ENCODE results near the gene EPX.

The EPX gene

DNA sequence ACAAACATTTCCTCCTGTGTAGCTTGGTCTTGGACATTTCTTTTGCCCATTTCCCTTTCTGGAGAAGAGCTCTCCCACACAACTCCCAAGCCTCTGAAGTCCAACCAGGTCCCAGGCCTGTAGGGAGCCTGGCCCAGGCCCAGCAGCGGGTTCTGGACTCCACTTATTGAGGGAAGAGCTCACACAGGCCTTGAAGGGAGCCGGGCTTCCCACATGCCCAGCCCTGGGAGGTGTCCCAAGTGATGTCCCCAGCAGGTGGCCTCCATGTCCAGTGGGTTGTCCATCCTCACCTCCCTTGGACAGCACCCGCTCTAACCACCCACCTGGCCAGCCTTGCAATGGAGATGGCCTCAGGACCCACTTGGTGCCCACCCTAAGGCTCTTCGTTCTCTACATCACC lies 5.9 kb upstream of the EPX start:
- DNase-seq: no peak

DNA sequence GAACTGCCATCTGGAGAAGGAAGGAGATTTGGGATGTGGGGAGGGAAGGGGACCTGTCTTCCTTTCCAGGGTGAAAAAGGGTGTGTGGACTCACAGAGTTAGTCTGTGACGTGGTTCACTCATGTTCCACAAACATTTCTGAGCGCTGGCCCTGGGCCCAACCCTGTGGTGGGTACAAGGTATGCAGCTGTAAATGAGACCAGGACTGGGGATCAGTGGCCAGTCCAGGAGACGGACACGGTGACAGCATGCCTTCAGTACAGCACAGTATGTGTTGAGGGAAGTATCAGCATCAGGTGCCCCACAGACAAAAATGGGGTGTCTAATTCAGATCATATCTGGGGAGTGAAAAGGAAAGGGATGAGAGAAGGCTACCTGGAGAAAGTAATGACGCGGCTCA lies 5.5 kb upstream of the EPX start:
- no peak for DNase-seq

DNA sequence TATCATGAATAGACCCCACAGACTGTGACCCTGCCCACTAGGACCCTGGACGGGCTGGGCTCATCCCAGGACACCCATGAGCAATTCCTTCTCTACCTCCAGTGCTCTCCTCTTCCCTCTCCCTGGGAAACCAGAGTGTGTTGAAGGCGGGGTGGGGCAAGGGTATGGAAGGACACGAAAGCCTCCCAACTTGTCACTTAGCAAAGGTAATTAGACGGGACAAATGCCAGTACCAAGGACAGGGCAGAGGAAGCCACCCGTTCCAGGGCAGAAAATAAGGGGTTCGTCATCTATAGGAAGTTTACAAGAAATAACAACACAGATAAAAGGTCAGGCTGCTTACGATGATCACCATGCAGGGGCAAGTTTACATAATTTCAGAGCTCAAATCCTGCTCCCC lies 4.9 kb upstream of the EPX start:
- no peak for DNase-seq

DNA sequence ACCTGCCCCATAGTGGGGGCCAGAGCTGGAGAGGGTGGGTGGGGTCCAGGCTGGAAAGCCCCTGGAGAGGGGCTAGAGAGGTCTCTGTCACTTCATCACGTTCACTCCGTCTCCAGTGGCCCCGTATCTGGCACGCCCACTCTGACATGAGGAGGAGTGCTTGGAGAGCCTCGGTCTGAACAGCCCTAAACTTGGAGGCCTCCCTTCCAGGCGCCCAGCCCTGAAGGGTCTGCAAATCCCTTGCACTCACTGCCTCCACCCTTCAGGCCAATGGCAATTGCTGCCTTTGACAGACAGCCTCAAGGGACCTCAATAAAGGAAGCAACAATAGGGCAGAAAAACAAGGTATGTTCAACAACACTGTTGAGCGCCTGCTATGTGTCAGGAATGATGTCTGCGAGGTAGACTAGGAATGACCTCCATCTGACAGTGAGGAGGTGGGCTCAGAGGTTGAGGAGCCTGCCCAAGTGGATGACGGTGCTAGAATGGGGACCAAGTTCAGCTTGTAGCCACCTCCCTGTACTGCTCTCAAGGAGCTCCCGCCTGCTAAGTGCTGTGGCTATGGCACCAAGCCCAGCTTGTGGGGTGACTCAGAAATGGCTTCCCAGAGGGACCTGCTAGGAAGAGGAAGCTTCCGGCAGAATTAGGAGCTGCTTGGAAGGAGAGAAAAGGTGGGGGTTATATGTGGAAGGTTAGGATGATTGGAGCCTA lies 2.9 kb upstream of the EPX start:
- no peak for DNase-seq

DNA sequence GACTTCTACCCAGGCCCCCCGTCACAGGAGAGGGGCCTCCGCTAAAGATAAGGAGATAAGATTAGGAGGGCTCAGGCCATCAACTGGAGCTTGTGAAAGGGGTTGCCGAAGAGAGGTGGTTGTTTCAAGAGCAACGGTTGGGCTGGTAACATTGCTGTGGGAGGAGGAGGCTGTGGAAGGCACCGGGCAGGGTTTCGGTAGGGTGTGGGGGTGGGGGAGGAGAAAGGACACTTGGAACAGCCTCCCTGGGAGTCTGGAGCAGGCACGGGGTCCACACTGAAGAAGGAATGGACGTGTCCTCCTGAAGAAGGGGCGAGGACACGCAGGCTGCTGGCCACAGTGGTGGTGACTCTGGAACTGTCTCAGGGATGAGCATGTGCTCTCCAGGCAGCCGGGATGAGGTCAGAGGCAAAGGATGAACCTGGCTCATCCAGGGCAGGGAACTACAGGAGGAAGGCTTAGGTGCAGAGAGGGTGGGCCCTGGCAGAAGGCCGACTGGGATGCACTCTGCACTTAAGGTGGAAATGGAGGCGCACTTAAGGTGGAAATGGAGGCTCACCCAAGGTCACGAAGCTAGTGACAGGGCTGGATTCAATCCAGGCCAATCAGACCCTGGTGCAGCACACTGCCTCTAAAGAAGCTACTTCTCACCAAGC lies 1.2 kb upstream of the EPX start:
- DNase-seq: no peak

DNA sequence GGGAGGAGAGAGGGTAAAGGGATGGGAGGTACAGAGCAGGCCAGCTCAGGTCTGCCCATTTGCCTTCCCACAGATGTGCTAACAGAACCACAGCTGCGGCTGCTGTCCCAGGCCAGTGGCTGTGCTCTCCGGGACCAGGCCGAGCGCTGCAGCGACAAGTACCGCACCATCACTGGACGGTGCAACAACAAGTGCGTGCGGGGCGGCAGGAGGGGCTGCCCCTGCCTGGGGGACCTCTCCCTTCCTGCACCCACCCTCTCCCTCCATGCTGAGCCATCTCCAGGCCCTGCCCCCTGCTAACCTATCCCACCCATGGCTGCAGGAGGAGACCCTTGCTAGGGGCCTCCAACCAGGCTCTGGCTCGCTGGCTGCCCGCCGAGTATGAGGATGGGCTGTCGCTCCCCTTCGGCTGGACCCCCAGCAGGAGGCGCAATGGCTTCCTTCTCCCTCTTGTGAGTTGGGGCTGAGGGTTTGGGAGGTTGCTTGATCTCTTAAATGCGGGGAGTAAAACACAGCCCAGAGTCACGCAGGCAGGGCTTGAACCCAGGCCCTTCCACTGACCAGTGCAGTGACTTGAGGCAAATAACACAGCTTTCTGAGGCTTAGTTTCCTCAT lies 1.2 kb downstream of the EPX start:
- DNase-seq: no peak

DNA sequence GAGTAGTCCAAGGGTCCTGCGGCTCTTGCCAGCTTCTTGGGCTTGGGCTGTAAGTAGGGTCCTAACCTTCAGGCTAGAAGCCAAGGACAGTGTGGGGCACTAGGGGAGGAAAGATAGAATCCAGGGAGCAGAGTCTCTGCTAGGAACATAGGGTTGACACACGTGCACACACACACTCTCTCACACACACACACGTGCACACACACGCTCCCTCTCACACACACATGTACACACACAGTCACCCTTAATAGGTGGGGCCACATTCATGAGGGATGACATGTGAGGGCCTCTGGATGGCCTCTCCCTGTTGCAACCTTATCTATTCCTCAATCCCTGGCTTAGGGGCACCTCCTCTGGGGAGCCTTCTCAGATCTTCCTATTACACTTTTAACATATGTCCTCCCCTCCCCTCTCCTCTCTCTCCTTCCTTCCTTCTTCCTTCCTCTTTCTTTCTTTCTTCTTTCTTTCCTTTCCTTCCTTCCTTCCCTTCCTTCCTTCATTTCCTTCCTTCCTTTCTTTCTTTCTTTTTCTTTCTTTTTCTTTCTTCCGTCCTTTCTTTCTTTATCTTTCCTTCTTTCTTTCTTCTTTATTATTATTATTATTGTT lies 3.1 kb downstream of the EPX start:
- DNase-seq: no peak

DNA sequence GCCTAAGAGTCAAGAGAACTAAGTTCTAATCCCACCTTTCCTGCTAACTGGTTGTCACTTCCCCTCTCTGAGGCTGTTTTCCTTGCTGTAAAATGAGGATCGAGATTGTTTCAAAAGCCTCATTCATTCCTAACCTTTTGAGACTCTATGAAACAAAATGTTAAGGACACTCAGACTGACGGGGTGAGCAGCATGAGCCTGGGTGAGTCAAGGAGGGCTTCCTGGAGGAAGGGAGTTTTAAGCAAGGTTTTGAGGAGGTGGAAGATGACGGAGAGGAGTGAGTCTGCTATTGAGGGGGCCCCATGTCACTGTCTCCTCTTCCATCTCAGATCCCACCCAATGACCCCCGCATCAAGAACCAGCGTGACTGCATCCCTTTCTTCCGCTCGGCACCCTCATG lies 4.1 kb downstream of the EPX start:
- DNase-seq: no peak

DNA sequence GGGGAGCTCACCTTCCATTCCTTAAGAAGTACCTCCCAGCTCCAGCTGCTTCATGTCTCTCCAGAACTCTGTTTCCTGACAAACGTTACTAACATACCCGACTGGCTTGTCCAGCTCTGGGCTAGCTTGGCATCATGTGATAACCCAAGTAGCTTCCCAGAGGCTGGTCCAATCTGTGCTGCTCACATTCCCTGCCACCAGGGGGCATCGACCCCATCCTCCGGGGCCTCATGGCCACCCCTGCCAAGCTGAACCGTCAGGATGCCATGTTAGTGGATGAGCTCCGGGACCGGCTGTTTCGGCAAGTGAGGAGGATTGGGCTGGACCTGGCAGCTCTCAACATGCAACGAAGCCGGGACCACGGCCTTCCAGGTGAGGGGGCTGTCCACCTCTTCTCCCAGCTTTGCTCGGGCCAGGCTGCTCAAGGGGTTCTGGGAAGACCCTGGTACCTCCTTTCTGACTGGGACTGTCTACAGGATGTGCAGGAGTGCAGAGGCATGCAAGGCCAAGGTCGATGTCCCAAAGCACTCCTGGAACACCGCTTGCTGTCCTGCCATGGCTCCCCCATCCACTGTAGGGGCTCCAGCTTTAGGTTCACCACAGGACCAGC lies 7.6 kb downstream of the EPX start:
- DNase-seq: peak; percentile 53 to 61

DNA sequence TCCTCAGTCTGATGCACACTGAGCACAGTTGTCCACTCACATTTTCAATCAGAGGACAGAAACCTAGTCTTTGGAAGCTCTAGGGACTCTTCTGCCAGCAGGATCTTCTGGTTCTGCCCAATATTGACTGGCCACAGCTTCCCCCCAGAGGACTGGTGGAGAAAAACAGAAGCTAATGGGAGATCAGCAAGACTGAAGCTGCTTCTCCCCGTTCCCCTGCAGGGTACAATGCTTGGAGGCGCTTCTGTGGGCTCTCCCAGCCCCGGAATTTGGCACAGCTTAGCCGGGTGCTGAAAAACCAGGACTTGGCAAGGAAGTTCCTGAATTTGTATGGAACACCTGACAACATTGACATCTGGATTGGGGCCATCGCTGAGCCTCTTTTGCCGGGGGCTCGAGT lies 10.3 kb downstream of the EPX start:
- no peak for DNase-seq

DNA sequence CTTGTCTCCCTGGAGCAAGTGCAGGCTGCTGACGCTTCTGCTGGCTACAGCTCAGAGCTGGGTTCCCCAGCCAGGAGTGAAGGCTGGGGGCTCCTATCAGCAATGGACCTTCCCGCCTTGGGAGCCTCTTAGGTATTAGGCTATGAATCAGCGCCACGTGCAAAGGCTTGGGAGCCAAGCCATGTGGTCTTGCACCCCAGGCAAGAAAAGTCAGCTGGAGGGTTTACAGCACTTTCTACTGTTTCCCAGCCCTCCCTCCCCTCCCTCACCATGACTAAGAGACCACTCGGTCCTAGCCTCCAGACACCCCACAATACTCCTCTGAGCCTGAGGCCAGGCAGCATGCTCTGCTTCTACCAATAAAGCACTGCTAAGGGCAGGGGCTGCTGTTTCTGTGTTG lies 12.3 kb downstream of the EPX start:
- no peak for DNase-seq

DNA sequence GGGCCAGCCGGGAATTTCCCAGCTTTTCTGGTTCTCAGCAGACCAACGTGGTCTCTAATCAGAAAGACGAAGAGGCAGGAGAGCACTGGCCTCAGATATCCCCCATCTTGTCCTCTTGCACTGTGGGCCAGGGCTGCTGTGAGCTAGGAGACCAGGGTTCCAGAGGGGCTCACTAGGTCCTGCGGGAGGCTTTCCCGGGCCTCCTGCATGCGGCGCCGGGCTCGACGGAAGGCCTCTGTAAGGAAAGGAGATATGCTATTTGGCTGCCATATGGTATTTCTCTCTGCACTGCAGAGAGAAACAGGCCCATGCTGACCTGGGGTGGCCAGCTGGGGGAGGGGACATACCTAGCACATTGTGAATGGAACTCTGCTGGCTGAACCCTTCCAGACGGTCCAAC lies 13.4 kb downstream of the EPX start:
- DNase-seq: no peak

DNA sequence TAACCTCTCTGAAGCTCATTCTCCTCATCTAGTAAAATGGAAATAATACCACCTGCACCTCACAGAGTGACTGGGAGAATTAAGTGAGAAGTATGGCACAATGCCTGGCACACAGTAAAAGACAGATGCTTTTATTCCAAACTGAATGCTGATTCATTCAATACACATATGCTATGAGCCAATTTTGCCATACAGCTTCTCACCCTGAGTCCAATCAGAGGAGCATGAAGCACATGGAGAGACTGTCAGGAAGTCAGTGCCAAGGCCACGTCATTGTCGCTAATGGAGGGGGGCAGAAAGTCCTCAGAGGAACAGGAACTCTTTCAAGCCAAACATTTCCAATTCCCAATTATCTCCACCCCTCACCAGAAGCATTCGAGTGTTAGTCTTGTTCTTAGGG lies 14.9 kb downstream of the EPX start:
- no peak for DNase-seq

DNA sequence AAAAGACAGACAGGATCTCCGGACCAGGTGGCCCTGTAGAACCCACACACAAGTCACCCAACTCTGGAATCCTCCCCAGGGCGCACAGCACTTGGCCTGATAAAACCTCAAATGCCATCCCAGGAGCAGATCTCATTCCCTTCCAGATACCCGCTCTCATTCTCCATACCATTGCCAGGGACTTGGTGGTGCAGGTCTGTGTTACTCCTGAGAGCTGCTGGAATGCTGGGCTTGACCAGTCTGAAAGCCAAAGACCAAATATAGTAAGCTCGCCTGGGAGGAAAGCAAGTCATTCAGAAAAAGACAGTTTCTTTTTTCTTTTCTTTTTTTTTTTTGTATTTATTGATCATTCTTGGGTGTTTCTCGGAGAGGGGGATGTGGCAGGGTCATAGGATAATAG lies 15.8 kb downstream of the EPX start:
- DNase-seq: no peak

DNA sequence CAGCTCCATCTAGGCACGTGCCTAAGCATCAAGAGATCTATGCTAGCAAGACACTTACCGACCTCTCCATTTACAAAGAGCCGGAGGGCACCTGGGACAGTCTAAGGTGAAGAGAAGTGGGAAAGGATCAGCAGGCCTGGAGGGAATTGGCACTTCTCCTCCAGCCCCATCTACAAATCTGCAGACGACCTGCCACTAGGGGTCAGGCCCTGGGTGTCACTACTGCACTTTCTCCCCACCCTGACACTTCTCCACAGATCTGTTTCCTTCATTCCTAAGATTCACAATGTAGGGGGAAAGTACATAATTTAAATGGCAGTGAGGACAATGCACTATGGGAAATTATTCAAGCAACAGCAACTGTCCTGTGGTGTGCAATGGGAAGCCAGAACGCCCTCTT lies 18.4 kb downstream of the EPX start:
- DNase-seq: no peak

DNA sequence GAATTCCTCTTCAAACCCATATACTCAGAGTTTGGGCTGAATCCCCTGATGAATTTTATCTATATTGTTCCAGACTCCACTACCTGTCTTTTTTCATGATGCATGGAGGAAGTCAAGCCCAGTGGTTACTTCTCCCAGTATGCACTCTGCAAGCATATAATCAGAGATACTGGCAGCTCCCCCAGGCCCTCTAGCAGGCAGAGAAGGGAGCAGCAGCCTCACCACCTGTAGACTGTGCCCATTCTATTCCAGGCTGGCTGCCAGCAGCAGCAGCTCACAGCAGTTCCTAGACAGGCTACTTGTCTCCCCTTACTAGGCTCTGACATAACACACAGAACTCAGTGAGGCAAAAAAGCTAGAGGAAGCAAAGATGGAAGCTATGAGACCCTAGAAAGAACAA lies 23.2 kb downstream of the EPX start:
- DNase-seq: no peak

DNA sequence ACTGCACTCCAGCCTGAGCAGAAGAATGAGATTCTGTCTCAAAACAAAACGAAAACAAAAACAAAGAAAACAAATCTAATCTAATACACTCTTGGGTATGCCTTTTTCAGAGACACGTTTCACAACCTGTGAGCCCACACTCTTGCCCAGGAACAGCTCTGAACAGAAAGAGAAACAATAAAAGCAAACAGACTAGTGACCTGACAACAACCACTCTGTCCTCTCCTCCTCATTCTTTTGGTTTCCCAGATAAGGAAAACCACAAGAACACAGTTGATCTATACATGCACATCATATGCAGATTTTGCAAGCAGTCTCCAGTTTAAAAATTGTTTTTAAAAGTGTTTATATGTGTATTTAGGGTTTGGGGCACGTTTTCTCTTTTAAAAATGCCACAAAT lies 25.2 kb downstream of the EPX start:
- DNase-seq: no peak

DNA sequence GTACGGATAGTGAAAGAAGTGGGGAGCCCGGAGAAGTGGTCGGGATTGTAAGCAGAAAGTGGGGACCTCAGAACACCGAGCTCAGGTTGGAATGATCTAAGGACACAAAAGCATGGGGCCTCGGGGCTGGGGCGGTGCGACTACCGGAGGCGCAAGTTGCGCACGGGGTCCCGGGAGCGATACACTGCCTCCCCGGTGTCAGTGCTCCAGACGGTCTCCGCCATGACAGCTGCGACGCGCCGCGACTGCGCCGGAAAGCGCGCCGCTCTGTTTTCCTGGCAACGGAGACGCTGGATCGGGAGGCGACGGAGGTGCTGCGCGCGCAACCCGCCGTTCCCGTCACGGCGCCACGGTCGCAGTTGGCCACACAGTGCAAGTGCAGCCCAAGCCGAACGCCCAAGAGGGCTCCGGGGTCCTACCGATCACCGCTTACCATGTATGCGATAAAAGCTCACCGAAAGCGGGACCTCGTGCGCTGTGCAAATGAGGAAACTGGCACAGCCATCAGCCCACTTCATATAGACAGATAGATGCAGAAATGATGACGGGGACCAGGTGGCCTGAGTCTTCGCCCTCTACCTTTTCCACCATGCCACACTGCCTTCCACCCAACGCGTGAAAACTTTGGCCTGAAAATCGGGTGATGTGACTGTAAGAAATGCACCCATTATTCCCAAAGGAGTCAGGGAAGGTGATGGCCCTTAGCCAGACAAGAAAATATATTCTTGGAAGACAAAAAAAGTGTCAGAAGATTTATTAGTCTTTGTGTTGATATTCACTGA lies 26.7 kb downstream of the EPX start, which contains the start of gene MKS1:
TSS of gene MKS1 (minus strand) at position 249 of the 782 bp plus-strand sequence. CDS start at position 224, 25 bp downstream.
- DNase-seq: peak; percentile 95 to 97

DNA sequence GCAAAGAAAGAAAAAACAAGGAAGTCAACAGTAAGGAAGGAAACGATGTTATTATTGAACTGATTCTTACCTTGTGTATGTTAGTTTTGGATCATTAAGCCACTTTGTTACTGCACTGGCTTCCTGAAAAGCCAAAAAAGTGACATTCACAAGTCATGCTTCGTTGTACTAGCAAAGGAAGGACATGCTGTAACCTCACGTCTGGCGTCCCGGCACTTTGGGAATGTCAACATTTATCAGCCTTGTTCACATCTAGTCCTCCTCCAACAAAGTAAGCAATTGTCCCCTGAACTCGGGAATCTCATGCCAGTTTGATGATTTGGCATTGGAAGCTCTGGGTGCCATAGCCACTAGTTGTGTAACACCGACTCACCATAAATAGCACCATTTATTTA lies 27.3 kb downstream of the EPX start:
- no peak for DNase-seq

DNA sequence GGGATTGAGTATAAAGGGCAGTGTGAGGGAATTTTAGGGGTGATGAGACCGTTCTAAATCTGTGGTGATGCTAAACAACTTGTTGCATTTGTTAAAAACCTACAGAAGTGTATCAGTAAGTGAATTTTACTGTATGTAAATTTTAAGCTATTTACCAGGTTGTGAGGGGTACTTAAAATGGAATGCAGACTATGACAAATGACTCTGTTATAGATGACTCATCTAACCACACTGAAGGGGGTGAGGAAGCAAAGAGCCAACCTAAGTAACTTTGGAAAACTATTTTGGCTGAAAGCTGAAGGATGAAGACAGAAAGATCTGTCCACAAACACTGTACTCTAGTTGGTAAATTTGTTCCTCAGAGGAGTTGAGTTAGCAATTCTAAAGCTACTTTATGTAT lies 31.8 kb downstream of the EPX start:
- DNase-seq: no peak

DNA sequence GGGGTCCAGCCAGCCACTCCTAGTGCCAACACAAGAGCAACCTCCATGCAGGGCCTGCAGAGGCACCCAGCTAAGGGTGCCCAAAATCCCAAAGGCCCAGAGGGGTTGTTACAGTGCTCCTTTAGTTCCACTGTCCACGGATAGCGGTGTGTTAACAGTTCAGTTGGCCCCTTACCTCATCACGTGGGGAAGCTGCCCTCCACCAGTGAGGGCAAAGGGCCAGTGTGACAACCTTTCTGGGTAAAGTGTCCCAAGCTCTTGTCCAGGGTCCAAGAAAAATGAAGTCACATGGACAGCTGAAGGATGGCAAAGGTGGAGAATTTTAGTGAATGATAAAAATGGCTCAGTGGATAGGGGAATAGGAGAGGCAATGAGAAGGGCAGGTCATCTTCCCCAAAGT lies 35.2 kb downstream of the EPX start:
- no peak for DNase-seq

DNA sequence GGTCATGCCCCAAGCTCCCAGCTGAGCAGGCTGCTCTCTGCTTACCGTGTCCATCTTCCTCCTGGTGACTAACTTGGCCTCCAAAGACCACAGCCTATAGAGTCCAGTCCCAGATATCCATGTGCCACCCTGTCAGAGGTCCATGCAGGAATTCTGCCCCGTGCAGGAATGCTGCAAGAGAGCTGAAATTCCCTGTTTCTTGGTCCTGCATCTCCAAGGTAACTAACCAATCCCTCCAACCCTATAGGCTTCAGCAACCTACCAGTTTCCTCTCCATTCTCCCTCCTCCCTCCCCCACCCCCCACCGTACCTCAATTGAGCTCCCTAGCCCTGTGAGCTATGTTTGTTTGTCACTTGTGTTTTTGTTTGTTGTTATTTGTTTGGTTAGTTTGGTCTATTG lies 36.2 kb downstream of the EPX start:
- no peak for DNase-seq

DNA sequence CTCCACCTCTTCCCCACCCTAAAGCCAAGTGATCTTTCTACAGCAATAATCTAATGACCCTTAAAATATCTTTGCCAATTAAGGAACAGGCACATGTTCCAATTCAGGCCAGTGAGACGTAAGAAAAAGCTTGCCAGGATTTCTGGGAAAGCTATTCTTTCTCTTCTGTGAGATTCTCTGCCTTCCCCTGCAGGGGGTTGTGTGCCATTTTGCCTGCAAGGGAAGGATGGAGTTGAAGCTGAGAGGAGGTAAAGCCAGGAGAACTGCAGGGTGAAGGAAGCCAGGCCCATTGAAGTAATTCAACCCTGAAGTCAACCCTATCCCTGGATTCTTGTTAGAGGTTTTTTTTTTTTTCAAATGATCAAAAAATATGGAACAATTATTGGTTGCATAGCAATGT lies 36.9 kb downstream of the EPX start:
- DNase-seq: no peak
